Small intestine (tissue), 7 donors: Measurements from ENCODE around the gene INPP5D. TPM values are rescaled to one million over a fixed set of nuclear protein-coding genes. Genes with fewer than 3 reads are reported as not detected.

Source experiments
- DNase-seq, 2 donors: peaks; one replicate each; pipeline versions ENCODE4 v3.0.0 to v3.0.0-alpha.2; 2013
- FAIRE-seq: peaks from 2 replicates; lab custom pipeline; 2012; peaks lifted over from hg19 to GRCh38; lab: Jason Lieb, UNC
- H3K27ac ChIP-seq, 3 donors: one replicate each; pipeline ENCODE4 v1.5.1; 2013; ENCODE audit warnings: low read length in 2 of 3, mild to moderate bottlenecking in 2 of 3, control low read depth in 1 of 3, inconsistent platforms in 1 of 3, low read depth in 1 of 3, moderate library complexity in 1 of 3
- H3K27me3 ChIP-seq, 3 donors: one replicate each; pipeline ENCODE4 v1.6.1; 2013; ENCODE audit warnings: low read length in 3 of 3, inconsistent platforms in 1 of 3; ENCODE audit not compliant: control insufficient read depth in 3 of 3, insufficient read depth in 3 of 3
- H3K36me3 ChIP-seq, 3 donors: one replicate each; pipeline ENCODE4 v1.6.1; 2013; ENCODE audit warnings: low read length in 3 of 3, inconsistent platforms in 1 of 3, low read depth in 1 of 3, mild to moderate bottlenecking in 1 of 3, moderate library complexity in 1 of 3; ENCODE audit not compliant: control insufficient read depth in 3 of 3, insufficient read depth in 2 of 3
- H3K4me1 ChIP-seq, 3 donors: one replicate each; pipeline ENCODE4 v1.6.1; 2013; ENCODE audit warnings: low read length in 2 of 3, inconsistent platforms in 1 of 3, low read depth in 1 of 3, mild to moderate bottlenecking in 1 of 3, moderate library complexity in 1 of 3; ENCODE audit not compliant: control insufficient read depth in 3 of 3, insufficient read depth in 2 of 3
- H3K4me3 ChIP-seq, 3 donors: one replicate each; pipeline ENCODE4 v1.5.1; 2013; ENCODE audit warnings: low read length in 3 of 3, control low read depth in 1 of 3, inconsistent platforms in 1 of 3, low read depth in 1 of 3, mild to moderate bottlenecking in 1 of 3, moderate library complexity in 1 of 3
- H3K9me3 ChIP-seq, 2 donors: one replicate each; pipeline ENCODE4 v1.6.1; 2013; ENCODE audit warnings: low read depth in 1 of 2, low read length in 1 of 2; ENCODE audit not compliant: control insufficient read depth in 2 of 2, insufficient read depth in 1 of 2
- whole genome bisulfite sequencing, 3 donors: extraction: QIAGEN DNeasy Blood & Tissue Kit; methylation state at CpG; one replicate each; pipeline ENCODE4 v1.1.7; 2013; 5-methylcytosine and 5-hydroxymethylcytosine counted together
- polyA plus RNA-seq, 4 donors: library from polyadenylated mRNA; stranded (reverse) in 3 of 4; unstranded in 1 of 4; fragments of 200-250 nt in 3 of 4; fragments of 120-200 nt in 1 of 4; gene quantifications; one replicate each; pipeline versions ENCODE4 v1.2.1 to v1.2.3, GENCODE V29; 2013
- donor health status: healthy with polysubstance abuse.
- donor health status: control.
- donor health status: control.
- donor health status: Bipolar disorder and iron deficiency.
- donor health status: healthy.

INPP5D gene
- polyA plus RNA-seq, 4 donors, result 4.7 to 10.4 (median 6.9) TPM

DNA sequence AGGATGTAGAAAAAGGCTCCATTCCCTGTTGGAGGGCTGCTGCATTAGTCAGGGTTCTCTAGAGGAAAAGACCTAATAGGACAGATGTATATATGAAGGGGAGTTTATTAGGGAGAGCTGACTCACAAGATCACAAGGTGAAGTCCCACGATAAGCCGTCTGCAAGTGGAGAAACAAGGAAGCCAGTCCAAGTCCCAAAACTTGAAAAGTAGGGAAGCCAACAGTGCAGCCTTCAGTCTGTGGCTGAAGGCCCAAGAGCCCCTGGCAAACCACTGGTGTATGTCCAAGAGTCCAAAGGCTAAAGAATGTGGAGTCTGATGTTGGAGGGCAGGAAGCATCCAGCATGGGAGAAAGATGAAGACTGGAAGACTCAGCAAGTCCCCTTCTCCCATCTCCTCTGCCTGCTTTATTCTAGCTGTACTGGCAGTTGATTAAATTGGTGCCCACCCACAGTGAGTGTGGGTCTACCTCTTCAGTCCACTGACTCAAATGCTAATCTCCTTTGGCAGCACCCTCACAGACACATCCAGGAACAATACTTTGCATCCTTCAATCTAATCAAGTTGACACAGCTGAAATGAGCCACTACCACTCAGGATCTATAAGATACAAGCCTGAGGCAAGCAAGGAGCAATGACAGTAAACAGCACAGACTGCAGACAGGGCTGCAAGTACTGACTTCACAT lies 161.4 kb downstream of the INPP5D start:
- H3K9me3 ChIP-seq, result peaks cover 0 to 3% of the 10 kb centered on the region in 2 donors
- H3K27ac ChIP-seq, result no peak overlapping the region
- DNase-seq (peak in 1 of 2 donors; percentile 22), FAIRE-seq (no peak)
- H3K36me3 ChIP-seq, result no peaks in the 10 kb centered on the region
- no peak overlapping the region for H3K4me3 ChIP-seq
- 22 to 50% (median 41%) methylated on average over 2 of the region's 2 CpGs for WGBS, 3 donors
- no peaks in the 10 kb centered on the region for H3K4me1 ChIP-seq
- no peaks in the 10 kb centered on the region for H3K27me3 ChIP-seq

DNA sequence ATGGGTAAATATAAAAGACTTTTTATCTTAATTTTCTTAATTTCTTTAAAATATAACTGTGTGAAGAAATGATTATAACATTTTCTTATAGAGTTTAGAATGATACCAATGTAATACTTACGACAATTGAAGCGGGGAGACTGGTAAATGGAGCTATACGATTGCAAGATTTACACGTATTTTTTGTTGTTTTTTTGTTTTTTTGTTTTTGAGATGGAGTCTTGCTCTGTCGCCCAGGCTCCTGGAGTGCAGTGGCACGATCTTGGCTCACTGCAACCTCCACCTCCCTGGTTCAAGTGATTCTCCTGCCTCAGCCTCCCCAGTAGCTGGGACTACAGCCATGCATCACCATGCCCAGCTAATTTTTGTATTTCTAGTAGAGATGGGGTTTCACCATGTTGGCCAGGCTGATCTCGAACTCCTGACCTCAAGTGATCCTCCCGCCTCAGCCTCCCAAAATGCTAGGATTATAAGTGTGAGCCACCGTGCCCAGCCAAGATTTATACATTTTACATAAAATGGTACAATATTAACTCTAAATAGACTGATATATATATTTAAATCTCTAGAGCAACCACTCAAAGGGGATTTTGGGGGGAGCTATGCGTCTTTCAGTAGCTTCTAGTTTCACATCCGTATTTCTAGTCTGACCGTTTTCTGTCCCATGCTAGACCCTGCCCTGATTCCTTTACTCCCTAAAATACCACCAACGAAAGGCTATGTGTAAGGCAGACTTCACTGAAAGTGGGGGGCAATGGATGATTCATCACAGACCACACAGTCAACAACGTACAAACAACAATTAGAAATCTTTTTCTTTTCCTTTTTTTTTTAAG lies 163.1 kb downstream of the INPP5D start:
- H3K27me3 ChIP-seq, result no peaks in the 10 kb centered on the region
- no peaks in the 10 kb centered on the region for H3K36me3 ChIP-seq
- H3K4me3 ChIP-seq, result no peak overlapping the region
- H3K4me1 ChIP-seq, result no peaks in the 10 kb centered on the region
- DNase-seq, result no peak
- H3K9me3 ChIP-seq, result peaks cover 0 to 3% of the 10 kb centered on the region in 2 donors
- FAIRE-seq, result no peak
- no peak overlapping the region for H3K27ac ChIP-seq
- WGBS, 3 donors, result 86 to 89% (median 88%) methylated on average over 14 of the region's 14 CpGs

DNA sequence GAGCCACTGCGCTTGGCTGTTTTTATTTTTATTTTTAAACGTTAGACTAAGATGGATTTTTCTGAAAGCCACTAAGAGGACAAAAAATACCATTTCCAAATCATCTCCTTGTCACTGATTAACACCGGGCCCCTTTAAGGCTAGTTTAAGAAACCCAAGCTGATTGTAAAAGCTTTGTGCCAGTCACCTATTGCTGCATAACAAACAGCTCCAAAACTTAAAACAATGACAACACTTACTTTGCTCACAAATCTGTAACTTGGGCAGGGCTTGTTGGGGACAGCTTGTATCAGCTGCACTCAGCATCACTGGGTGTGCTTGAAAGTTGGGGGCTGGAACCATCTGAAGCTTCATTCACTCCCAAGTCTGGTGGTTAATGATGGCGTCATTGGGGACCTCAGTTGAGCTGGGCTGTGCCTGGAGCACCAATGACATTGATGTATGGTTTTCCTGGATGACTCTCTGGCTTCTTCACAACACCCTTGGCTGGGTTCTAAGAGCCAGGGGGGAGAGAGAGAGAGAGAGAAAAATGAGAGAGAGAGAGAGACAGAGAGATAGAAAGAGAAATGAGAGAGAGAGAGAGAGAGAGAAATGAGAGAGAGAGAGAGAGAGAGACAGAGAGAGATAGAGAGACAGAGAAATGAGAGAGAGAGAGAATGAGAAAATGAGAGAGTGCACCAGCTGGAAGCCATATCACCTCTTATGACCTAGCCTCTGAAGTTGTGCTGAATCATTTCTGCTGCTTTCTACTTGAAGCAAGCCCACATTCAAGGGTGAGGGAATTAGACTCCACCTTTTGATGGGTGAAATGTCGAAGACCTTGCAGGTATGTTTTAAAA lies 165.3 kb downstream of the INPP5D start:
- Histone ChIP-seq H3K27me3 (no peaks in the 10 kb centered on the region), H3K4me1 (no peaks in the 10 kb centered on the region), H3K4me3 (no peak overlapping the region), H3K9me3 (peaks cover 0 to 3% of the 10 kb centered on the region in 2 donors), H3K36me3 (no peaks in the 10 kb centered on the region), H3K27ac (no peak overlapping the region)
- FAIRE-seq, result no peak
- 80 to 84% (median 81%) methylated on average over 5 of the region's 5 CpGs for WGBS, 3 donors
- no peak for DNase-seq

DNA sequence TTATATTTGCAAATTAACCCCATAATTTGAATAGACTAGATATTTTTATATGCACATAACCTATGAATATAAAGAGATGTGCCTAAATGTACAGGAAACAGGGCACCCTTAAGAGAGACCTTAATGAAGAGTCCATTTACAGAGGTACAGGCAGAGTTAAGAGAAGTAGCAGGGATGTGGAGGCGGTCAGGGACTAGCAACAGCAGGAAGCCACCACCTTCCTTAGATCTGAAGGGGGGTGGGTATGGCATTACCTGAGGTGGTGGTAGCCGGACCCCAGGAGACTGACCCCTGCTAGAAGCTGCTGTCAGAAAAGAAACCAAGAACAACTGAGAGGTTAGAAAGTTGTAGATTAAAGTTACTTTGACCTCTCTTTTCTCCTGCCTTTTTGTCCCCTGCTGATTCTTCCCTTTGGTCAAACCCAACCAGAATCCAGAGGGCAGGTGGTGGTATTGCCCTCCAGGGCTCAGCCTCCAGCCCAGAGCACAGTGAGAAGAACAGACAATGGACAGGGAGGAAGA lies 166.4 kb downstream of the INPP5D start:
- Histone ChIP-seq H3K9me3 (peaks cover 0 to 3% of the 10 kb centered on the region in 2 donors), H3K4me3 (no peak overlapping the region), H3K27ac (no peak overlapping the region), H3K4me1 (no peaks in the 10 kb centered on the region), H3K36me3 (no peaks in the 10 kb centered on the region), H3K27me3 (no peaks in the 10 kb centered on the region)
- no peak for FAIRE-seq
- DNase-seq, result no peak
- WGBS, 3 donors, result 80 to 88% (median 82%) methylated on average over 2 of the region's 2 CpGs

DNA sequence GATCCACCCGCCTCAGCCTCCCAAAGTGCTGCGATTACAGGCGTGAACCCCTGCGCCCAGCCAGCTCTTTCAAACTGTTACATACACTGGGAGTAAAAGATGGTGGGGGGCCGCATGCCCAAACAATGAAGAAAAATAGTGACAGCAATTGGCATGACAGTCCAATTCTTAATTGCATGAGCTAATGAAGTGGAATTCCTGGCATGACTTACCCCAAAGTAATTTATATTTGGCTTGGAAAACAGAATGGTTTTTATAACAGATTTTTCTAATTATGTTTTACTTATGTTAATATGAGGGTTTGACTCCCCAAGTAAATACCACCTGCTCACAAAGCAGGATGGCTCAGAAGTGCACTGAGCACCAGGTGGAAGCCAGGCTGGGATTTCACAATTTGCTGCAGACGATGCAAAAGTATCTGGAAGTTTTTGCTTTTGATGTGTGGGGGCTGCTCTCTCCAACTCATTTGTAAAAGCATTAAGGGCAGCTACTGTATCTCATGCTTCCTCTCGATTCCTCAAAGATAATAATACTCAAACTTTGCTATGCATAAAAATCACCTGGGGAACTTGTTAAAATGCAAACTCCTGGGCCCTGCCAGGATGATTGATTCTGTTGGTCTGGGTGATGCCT lies 167.3 kb downstream of the INPP5D start:
- FAIRE-seq, result no peak
- Histone ChIP-seq H3K36me3 (no peaks in the 10 kb centered on the region), H3K4me3 (no peak overlapping the region), H3K27ac (no peak overlapping the region), H3K4me1 (no peaks in the 10 kb centered on the region), H3K9me3 (peaks cover 0 to 3% of the 10 kb centered on the region in 2 donors), H3K27me3 (no peaks in the 10 kb centered on the region)
- 80 to 92% (median 89%) methylated on average over 7 of the region's 7 CpGs for WGBS, 3 donors
- no peak for DNase-seq

DNA sequence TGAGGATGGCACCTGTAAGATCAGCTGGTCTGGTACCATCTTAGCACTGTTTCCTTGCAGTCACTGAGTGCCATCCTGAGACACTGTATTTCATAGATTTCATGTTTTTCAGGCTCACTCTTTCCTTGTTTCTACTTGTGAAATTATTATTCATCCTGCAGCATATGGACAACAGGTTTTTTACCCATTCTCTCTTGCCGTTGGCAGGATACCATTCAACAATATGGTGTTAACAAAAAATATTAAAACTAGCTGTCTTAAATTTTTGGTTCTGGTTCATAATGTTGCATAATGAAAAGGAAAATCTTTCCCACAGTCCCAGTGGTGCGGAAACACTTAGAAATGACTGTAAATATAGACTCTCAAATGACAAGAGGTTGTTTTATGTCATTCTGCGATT lies 168.2 kb downstream of the INPP5D start:
- Histone ChIP-seq H3K36me3 (no peaks in the 10 kb centered on the region), H3K9me3 (peaks cover 0 to 3% of the 10 kb centered on the region in 2 donors), H3K4me3 (no peak overlapping the region), H3K27me3 (no peaks in the 10 kb centered on the region), H3K4me1 (no peaks in the 10 kb centered on the region), H3K27ac (no peak overlapping the region)
- no peak for FAIRE-seq
- WGBS, 3 donors, result 83 to 96% (median 88%) methylated on average over 3 of the region's 3 CpGs
- no peak for DNase-seq

DNA sequence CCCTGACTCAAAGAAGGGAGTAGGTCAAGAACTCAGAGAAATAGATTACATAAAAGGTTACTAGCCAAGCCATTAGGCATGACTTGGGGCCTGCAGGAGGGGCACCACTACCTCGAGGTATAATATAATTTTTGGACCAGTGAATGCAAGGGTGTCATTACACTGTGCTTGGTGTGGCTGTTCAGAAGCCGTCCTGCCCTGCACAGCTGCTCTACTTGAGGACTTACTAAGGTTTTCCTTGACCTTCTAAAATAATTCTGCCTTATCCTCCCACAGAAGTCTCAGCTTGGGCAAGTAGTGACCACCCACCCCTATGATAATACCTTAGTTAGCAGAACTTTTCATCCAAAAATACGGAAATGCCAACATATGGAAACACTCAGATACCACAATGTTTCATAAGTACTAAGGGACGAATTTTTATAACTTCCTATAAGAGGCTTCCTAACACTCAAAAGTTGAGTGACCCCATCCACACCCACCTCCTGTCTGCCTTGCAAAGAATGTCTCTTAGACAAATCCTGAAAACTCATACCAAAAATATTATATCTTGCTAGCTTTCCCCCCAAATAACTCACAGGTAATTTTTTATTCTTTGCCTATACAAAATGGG lies 173.6 kb downstream of the INPP5D start:
- H3K9me3 ChIP-seq, result peaks cover 0 to 7% of the 10 kb centered on the region in 2 donors
- H3K27me3 ChIP-seq, result no peaks in the 10 kb centered on the region
- no peak overlapping the region for H3K27ac ChIP-seq
- no peaks in the 10 kb centered on the region for H3K36me3 ChIP-seq
- DNase-seq (no peak), FAIRE-seq (no peak)
- no peaks in the 10 kb centered on the region for H3K4me1 ChIP-seq
- no peak overlapping the region for H3K4me3 ChIP-seq
- WGBS, 3 donors, result 57 to 62% (median 62%) methylated on average over 4 of the region's 4 CpGs
